Esophagus muscularis mucosa (tissue), 4 donors: ENCODE results near the gene HERC3.

Source experiments
- CTCF ChIP-seq, 3 experiments: fragments of 200-600 bp in 2 of 3; fragments of 450-650 bp in 1 of 3; sonication (generic) in 2 of 3; IDR thresholded peaks; one replicate each; pipeline ENCODE4 v1.5.1; 2017 to 2019; ENCODE audit warnings: antibody characterized with exemption in 3 of 3, mild to moderate bottlenecking in 2 of 3, moderate library complexity in 1 of 3
- EP300 ChIP-seq: sonication (generic); formaldehyde crosslinking; IDR thresholded peaks from one replicate; pipeline ENCODE4 v1.6.1; 2017; ENCODE audit warnings: antibody characterized with exemption
- POLR2A ChIP-seq: fragments of 450-650 bp; IDR thresholded peaks from one replicate; pipeline ENCODE4 v1.6.1; 2017; ENCODE audit warnings: antibody characterized with exemption, moderate library complexity, mild to moderate bottlenecking, low read depth
- POLR2AphosphoS5 ChIP-seq, 2 donors: sonication (generic); formaldehyde crosslinking; IDR thresholded peaks; one replicate each; pipeline ENCODE4 v1.6.1; 2017; ENCODE audit warnings: antibody characterized with exemption in 2 of 2

- TF ChIP-seq CTCF (IDR thresholded peaks at IDR 0.05) (no peak), POLR2A (no peak), POLR2AphosphoS5 (IDR thresholded peaks at IDR 0.05) (no peak), EP300 (no peak)
Observed at GRCh38 chr4:88756149-88756548, 163.9 kb downstream of the HERC3 start.
